Stimulated activated CD8-positive, alpha-beta memory T cell treated with anti-CD3 and anti-CD28 coated beads, Interleukin-12 subunit alpha, Interleukin-12 subunit beta, amount 100 ng/mL, for 4 hours (primary cell): ENCODE data around the gene SHANK3.

ENCODE experiments used
- DNase-seq: peaks from one replicate; pipeline ENCODE4 v3.0.0-alpha.2; 2020; ENCODE audit warnings: low read depth

Gene SHANK3

GRCh38 chr22:50713008-50713385 is 40.4 kb downstream of the SHANK3 start:
- no peak for DNase-seq

GRCh38 chr22:50713571-50714056 is 41.0 kb downstream of the SHANK3 start:
- DNase-seq: no peak

GRCh38 chr22:50714150-50714549 is 41.5 kb downstream of the SHANK3 start:
- no peak for DNase-seq

GRCh38 chr22:50714631-50715179 is 42.1 kb downstream of the SHANK3 start:
- no peak for DNase-seq

- DNase-seq: no peak
These were observed 42.6 kb downstream of the SHANK3 start for GRCh38 chr22:50715250-50715649.

GRCh38 chr22:50715776-50716175 is 43.2 kb downstream of the SHANK3 start:
- no peak for DNase-seq

GRCh38 chr22:50716290-50717024 is 43.8 kb downstream of the SHANK3 start:
- DNase-seq: no peak

GRCh38 chr22:50717709-50718351 is 45.2 kb downstream of the SHANK3 start:
- DNase-seq: no peak

- DNase-seq: no peak
These were observed 45.7 kb downstream of the SHANK3 start for GRCh38 chr22:50718352-50718709.

- no peak for DNase-seq
These were observed 47.2 kb downstream of the SHANK3 start for GRCh38 chr22:50719814-50720300.

- no peak for DNase-seq
These were observed 48.0 kb downstream of the SHANK3 start for GRCh38 chr22:50720301-50721256.

- no peak for DNase-seq
These were observed 48.7 kb downstream of the SHANK3 start for GRCh38 chr22:50721257-50721844.

GRCh38 chr22:50722048-50722701 is 49.6 kb downstream of the SHANK3 start:
- no peak for DNase-seq
